SJCRH30 (cell line): ENCODE results near the gene BAHCC1. TPM values are rescaled to one million over a fixed set of nuclear protein-coding genes. Genes with fewer than 3 reads are reported as not detected.

ENCODE experiments used
- DNase-seq, 2 experiments: peaks; one replicate each; pipeline ENCODE4 v3.0.0-alpha.2; 2015 to 2020
- H3K27ac ChIP-seq: fragments of 250-450 bp; sonication (Bioruptor Pico); 2 replicates; pipeline ENCODE4 v1.5.1; 2020; ENCODE audit warnings: mild to moderate bottlenecking, moderate library complexity
- H3K27me3 ChIP-seq: fragments of 250-450 bp; sonication (Bioruptor Pico); 2 replicates; pipeline ENCODE4 v1.5.1; 2020; ENCODE audit warnings: mild to moderate bottlenecking, moderate library complexity
- H3K36me3 ChIP-seq: fragments of 250-450 bp; sonication (Bioruptor Pico); 2 replicates; pipeline ENCODE4 v1.5.1; 2020; ENCODE audit warnings: mild to moderate bottlenecking, moderate library complexity
- H3K4me1 ChIP-seq: fragments of 250-450 bp; sonication (Bioruptor Pico); 2 replicates; pipeline ENCODE4 v1.5.1; 2020; ENCODE audit warnings: mild to moderate bottlenecking, moderate library complexity
- H3K4me3 ChIP-seq: fragments of 250-450 bp; sonication (Bioruptor Pico); 2 replicates; pipeline ENCODE4 v1.5.1; 2020; ENCODE audit warnings: mild to moderate bottlenecking, moderate library complexity
- H3K9me3 ChIP-seq: fragments of 250-450 bp; sonication (Bioruptor Pico); replicated peaks from 2 replicates; pipeline ENCODE4 v1.5.1; 2020; ENCODE audit warnings: mild to moderate bottlenecking, moderate library complexity
- total RNA-seq: library from RNA; depleted of rRNA; stranded (reverse); fragments of >200 nt; shearing (Covaris generic); gene quantifications from 2 replicates; pipeline ENCODE4 v1.2.3, GENCODE V29; 2014

BAHCC1 gene
- total RNA-seq, 1 experiment from 2014 or later, result 20.0 TPM

DNA sequence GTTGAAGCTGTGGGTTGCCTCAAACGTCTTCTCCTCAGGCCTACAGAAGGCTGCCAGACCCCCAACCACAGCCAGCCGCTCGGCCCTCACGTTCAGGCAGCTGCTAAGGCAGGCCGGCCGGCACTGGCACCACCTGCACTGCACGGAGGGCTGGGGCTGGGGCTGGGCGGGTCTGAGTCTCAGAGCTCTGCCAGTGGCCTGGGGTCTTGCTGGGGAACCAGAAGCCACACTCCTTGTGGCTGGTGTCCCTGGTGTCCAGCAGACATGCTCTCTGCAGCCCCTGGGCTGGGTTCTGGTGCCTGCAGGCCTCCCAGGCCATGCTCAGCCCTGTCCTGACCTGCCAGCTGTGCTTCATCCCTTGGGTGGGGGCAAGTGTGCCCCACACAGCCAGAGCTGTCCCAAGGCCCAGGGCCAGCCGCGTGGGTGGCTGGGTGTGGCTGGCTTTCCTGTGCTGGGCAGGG is 42.0 kb downstream of the BAHCC1 start:
- peak in 1 of 2 experiments; percentile 46 for DNase-seq
- no peaks in the 10 kb centered on the region for H3K27me3 ChIP-seq
- H3K9me3 ChIP-seq, result no peaks in the 10 kb centered on the region
- H3K4me3 ChIP-seq, result no peak overlapping the region
- H3K36me3 ChIP-seq, result no peaks in the 10 kb centered on the region
- H3K4me1 ChIP-seq, result peaks cover 58% of the 10 kb centered on the region
- H3K27ac ChIP-seq, result peak overlapping the region; percentile 81

DNA sequence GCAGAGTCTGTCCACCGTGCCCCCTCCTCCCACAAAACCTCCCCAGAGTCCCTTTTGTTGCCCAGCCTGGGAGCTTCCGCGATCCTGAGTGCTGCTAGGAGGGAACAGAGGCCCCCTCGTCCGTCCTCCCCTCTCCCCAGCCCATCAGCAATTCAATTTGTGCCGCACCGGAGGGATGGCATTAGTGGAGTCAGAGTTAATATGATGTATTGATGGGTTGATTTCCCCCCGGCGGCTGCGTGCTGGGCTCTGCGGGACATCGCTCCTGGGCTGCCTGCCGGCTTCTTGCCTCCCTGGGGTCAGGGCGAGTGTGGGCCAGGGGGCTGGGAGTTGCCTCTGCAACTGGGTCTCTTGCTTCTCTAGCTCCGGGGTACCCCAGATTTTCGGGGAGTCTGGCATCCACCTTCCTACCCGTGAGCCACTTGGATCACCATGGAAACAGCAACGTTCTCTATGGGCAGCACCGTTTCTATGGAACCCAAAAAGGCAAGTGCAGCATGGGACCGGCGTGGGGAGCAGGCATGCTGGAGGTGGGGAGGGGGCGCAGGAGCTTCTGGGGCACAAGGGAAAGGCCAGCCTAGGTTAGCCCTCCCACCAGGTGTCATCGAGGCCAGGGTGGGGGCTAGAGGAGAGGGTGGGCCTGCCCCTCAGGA is 42.9 kb downstream of the BAHCC1 start:
- Histone ChIP-seq H3K4me1 (peaks cover 55% of the 10 kb centered on the region), H3K9me3 (no peaks in the 10 kb centered on the region), H3K27ac (no peak overlapping the region), H3K27me3 (no peaks in the 10 kb centered on the region), H3K4me3 (no peak overlapping the region), H3K36me3 (no peaks in the 10 kb centered on the region)
- no peak for DNase-seq

DNA sequence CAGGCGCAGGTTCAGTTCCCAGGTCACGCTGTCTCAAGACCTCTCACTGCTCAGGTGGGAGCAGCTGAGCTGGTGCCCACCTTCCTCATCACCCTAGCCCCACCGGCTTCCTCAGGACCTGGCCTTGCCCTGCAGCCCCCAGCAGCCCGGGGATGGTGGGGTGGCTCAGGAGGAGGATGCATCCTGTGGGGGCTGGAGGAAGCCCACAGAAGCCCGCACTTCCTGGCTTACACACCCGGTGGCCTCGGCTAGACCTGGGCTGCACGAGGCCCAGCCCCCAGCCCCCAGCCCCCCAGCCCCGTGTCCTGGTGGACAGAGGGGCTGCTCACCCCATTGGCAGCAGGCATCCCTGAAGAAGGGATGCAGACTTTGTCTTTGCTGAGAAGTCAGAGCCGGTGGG is 43.4 kb downstream of the BAHCC1 start:
- no peak for DNase-seq
- no peaks in the 10 kb centered on the region for H3K9me3 ChIP-seq
- no peak overlapping the region for H3K27ac ChIP-seq

DNA sequence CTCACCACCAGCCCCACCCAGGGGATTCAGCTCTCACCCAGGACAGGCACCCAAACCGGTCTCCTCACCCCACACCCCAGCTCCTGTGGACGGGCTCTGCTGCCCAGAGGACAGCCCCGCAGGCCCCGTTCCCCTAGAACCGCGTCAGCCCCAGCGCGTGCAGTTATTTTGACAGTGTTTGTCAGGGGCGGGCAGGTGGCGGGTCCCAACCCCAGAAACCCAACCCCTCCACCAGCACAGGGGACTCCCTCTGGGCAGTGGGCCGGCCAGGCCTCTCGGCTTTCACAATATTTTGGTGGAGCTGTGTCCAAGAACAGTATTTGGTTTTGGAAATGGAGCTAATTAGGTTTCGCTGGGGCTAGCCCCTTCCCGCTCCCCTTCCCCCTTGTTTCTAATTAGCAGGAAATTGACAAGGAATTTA is 44.8 kb downstream of the BAHCC1 start:
- Histone ChIP-seq H3K36me3 (no peaks in the 10 kb centered on the region), H3K9me3 (no peaks in the 10 kb centered on the region), H3K4me3 (no peak overlapping the region), H3K4me1 (peaks cover 41% of the 10 kb centered on the region), H3K27ac (no peak overlapping the region), H3K27me3 (no peaks in the 10 kb centered on the region)
- peak; percentile 67 to 80 for DNase-seq

More for the DNA sequence above, 43.4 kb downstream of the BAHCC1 start:
- Histone ChIP-seq H3K27me3 (no peaks in the 10 kb centered on the region), H3K4me1 (peaks cover 52% of the 10 kb centered on the region), H3K4me3 (no peak overlapping the region), H3K36me3 (no peaks in the 10 kb centered on the region)

DNA sequence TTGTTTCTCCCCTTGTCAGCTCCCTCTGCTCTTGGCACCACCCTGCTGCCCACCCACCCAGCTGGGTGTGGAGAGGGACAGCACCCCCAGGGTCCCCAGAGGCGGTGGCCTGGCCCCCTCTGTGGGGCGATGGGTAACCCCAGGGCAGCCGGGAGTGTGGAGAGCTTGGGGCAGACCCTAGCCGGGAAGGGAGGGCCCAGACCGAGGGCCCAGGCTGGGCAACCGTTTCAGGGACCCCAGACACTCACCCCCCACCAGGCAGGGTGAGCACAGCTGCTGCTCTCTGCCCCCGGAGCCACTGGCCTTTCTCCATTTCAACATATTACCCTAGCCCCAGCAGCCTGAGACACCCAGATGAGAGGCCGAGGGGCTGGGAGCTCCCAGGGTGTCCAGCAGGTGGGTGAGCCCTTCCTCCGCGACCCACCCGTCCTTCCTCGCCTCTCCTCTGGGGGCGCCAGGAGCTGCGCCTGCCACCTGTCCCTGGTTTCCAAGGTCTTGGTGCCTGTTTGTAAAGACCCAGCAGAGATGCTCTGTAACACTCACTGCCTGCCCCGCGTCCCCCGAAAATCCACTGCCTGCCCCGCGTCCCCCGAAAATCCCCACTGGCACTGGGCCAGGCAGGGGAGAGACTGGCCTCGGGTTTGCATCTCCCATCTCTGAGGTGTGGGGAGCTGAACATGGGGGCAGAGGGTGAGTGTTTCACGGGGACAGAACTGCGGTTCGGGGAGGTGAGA is 45.4 kb downstream of the BAHCC1 start:
- Histone ChIP-seq H3K4me3 (no peak overlapping the region), H3K27ac (no peak overlapping the region), H3K27me3 (no peaks in the 10 kb centered on the region), H3K4me1 (peaks cover 35% of the 10 kb centered on the region), H3K9me3 (no peaks in the 10 kb centered on the region), H3K36me3 (no peaks in the 10 kb centered on the region)
- DNase-seq, result peak; percentile 89 to 94

DNA sequence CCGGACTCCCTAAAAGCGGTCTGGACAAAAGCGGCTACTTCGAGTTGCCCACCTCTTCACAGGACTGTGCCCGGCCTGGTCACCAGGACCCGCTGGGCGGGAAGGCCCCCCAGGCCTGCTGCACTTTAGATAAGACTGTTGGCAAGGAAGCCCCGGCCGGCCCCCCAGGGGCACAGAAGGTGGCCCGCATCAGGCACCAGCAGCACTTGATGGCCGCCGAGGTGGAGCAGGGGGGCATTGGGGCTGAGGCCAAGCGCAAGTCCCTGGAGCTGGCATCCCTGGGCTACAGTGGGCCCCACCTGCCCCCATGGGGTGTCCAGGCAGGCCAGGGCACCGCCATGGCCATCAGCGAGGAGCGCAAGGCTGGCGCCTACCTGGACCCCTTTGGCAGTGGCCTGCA is 47.5 kb downstream of the BAHCC1 start:
- Histone ChIP-seq H3K27me3 (no peaks in the 10 kb centered on the region), H3K4me3 (no peak overlapping the region), H3K4me1 (peaks cover 16% of the 10 kb centered on the region), H3K27ac (no peak overlapping the region), H3K9me3 (no peaks in the 10 kb centered on the region), H3K36me3 (no peaks in the 10 kb centered on the region)
- no peak for DNase-seq

DNA sequence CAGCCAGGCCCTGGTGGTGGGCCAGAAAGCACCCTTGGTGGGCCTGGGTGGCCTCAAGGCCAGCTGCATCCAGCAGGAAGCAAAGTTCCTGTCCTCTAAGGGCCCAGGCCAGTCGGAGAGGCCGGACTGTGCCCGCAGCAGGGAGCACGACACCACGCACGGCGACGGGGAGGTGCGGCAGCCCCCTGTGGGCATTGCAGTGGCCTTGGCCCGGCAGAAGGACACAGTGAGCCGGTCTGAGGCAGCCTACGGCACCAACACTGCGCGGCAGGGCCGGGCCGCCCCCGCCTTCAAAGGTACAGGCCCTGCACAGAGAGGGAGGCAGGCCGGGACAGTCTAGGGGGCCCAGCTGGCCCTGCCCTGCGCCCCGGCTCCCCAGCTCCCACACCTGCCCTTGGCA is 48.0 kb downstream of the BAHCC1 start:
- no peaks in the 10 kb centered on the region for H3K9me3 ChIP-seq
- no peaks in the 10 kb centered on the region for H3K36me3 ChIP-seq
- DNase-seq, result no peak
- H3K4me1 ChIP-seq, result peaks cover 15% of the 10 kb centered on the region
- no peak overlapping the region for H3K4me3 ChIP-seq
- H3K27ac ChIP-seq, result no peak overlapping the region
- H3K27me3 ChIP-seq, result no peaks in the 10 kb centered on the region

DNA sequence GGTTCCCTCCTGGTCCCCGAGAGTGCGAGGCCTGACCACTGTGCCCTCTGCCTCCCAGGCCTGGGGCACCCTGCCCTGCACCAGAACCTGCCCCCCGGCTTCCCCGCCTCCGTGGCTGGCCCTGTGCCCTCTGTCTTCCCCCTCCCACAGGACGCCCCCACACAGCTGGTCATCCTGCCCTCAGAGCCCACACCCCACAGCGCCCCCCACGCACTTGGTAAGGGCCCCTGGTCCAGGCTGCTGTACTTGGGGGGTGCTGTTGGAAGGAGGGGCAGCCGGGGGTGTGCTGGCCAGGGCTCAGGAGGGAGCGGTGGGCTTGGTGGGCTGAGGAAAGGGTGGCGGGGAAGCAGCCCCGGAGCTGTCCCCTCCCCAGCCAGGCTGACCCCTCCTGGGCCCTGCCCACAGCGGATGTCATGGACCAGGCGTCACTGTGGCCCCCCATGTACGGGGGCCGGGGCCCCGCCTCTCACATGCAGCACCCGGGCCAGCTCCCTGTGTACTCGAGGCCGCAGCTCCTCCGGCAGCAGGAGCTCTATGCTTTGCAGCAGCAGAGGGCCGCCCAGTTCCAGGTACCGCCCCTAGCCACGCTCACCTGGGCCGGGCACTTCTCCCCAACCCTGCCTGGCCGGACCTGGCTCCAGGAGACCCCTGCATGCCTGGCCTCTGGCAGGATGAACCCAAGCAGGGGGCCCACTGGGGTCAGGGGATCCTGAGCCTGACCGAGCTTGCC is 49.5 kb downstream of the BAHCC1 start:
- H3K27me3 ChIP-seq, result no peaks in the 10 kb centered on the region
- H3K36me3 ChIP-seq, result no peaks in the 10 kb centered on the region
- H3K9me3 ChIP-seq, result no peaks in the 10 kb centered on the region
- no peak overlapping the region for H3K4me3 ChIP-seq
- H3K27ac ChIP-seq, result no peak overlapping the region
- H3K4me1 ChIP-seq, result peaks cover 27% of the 10 kb centered on the region
- DNase-seq, result no peak

DNA sequence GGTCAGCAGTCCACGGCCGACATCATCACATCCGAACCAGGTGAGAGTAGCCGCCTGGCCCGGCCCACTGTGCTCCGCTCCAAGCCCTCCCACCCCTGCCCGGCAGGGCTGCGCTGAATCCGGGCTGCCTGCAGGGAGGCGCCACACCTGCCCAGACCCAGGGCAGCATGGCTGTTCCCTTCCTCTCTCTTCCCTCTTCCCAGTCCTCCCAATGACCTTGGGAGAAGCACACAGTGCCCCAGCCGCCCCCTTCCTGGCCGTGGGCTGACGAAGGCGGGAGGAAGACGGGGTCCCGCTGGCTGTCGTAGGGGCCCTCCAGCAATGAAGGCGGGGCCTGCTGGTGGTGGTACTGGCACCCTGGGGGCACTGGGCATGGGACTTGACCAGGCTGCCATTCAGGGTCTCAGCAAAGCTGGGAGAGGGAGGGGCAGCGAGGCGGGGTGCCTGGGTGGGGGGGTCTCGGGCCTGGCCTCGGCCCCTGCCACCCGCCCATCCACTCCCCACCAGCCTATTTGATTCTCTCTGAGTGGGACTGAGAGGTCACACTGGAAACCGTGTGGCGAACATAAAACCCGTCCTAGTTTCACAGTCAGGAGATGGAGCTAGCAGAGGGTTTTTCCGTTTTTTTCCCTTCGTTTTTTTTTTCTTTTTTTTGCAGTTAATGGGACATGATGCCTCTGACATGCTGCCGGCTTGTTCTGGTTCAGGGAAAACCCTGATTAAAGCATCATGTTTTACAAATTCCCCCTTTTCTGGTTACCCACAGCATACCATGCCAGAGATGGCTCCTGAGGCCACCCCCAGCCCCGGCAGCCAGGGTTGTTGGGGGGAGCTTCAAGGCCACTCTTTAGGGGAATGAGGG is 50.6 kb downstream of the BAHCC1 start:
- no peak for DNase-seq
- Histone ChIP-seq H3K27ac (no peak overlapping the region), H3K4me1 (peaks cover 22% of the 10 kb centered on the region), H3K4me3 (no peak overlapping the region), H3K36me3 (no peaks in the 10 kb centered on the region), H3K9me3 (no peaks in the 10 kb centered on the region), H3K27me3 (no peaks in the 10 kb centered on the region)

DNA sequence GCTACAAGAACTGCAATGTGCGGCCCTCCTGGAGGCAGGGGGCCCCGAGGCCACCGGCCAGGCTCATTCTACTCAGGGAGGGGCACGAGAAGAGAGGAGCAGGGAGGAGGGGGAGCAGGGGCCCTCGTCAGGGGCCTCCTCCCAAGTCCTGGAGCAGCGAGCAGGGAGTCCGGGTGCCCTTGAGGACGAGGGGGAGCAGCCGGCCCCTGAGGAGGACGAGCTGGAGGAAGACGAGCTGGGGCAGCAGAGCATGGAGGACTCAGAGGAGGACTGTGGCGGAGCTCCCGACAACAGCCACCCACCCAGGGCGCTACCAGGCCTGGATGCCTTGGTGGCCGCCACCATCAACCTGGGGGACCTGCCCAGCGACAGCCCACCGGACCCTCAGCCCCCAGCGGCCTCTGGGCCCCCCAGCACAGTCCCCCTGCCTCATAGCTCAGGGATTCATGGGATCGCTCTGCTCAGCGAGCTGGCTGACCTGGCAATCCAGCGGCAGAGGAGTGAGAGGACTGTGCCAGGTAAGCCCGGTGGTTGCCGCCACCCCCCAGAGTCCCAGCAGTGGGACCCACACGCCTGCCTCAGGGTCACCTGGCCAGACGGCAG is 52.2 kb downstream of the BAHCC1 start:
- no peak for DNase-seq
- Histone ChIP-seq H3K27me3 (no peaks in the 10 kb centered on the region), H3K36me3 (no peaks in the 10 kb centered on the region), H3K27ac (no peak overlapping the region), H3K9me3 (no peaks in the 10 kb centered on the region), H3K4me3 (no peak overlapping the region), H3K4me1 (peaks cover 19% of the 10 kb centered on the region)

DNA sequence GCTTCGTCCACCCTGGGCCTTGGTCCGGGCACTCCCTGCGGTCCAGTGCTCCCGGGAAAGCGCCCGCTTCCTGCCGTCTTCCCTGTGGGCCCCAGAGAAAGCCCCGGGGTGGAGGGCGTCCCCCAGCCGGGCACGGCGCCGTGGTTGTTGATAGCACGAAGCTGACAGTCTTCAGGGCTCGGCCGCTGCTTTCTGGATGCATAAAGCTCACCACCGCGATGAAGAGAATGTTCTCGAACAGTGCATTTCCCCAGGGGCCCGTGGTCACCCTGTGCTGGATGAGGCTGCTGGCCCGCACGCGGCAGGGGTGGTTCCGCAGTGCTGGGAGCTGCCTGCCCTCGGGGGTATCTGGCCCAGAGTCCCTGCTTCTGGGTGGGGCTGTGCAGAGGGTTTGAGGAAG is 53.2 kb downstream of the BAHCC1 start:
- no peak overlapping the region for H3K27ac ChIP-seq
- H3K27me3 ChIP-seq, result no peaks in the 10 kb centered on the region
- H3K9me3 ChIP-seq, result no peaks in the 10 kb centered on the region
- no peaks in the 10 kb centered on the region for H3K36me3 ChIP-seq
- no peak overlapping the region for H3K4me3 ChIP-seq
- peak in 1 of 2 experiments; percentile 51 for DNase-seq
- peaks cover 28% of the 10 kb centered on the region for H3K4me1 ChIP-seq

DNA sequence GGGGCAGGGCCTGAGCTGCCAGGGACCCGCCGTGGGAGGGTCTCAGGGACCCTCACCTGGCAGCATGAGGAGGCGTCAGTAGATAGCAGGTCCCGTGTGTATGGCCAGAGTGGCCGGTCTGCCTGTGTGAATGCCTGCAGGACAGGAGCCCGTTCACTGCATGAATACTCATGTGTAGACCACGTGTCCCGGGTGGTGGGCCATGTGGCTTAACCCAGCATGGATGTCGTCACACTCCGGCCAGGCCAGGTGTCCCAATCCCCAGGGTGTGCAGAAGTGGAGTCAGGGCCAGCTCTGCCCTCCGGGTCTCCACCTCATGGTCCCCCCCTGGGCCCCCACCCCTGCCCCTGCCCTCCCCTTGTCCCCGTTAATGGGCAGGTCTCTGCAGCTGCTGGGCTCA is 53.7 kb downstream of the BAHCC1 start:
- peak; percentile 80 for DNase-seq
- no peaks in the 10 kb centered on the region for H3K27me3 ChIP-seq
- H3K36me3 ChIP-seq, result no peaks in the 10 kb centered on the region
- no peaks in the 10 kb centered on the region for H3K9me3 ChIP-seq
- no peak overlapping the region for H3K4me3 ChIP-seq
- H3K27ac ChIP-seq, result no peak overlapping the region; the same call in 1 of the 2 replicates
- peaks cover 33% of the 10 kb centered on the region for H3K4me1 ChIP-seq

DNA sequence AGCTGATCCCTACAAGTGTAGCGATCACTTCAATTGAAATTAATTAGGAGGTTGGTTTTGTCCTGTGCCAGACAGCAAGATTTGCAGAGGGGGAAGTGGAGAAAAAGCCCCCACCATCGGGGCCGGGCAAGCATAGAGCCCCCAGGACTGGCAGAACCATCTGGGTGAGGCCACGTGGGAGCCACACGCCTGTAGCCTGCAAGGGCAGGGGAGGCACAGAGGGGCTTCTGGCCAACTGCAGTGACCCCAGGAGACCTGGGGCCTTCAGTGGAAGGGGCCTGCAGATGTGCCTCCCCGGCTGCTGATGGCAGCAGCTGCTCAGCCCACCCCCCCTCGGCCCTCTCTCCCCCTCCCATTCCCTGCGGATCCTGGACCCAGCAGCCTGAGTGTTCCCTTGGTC is 54.1 kb downstream of the BAHCC1 start:
- Histone ChIP-seq H3K4me3 (no peak overlapping the region), H3K4me1 (peaks cover 36% of the 10 kb centered on the region), H3K27ac (peak overlapping the region; percentile 19; the same call in 1 of the 2 replicates), H3K9me3 (no peaks in the 10 kb centered on the region), H3K27me3 (no peaks in the 10 kb centered on the region), H3K36me3 (no peaks in the 10 kb centered on the region)
- DNase-seq, result peak; percentile 74 to 81

DNA sequence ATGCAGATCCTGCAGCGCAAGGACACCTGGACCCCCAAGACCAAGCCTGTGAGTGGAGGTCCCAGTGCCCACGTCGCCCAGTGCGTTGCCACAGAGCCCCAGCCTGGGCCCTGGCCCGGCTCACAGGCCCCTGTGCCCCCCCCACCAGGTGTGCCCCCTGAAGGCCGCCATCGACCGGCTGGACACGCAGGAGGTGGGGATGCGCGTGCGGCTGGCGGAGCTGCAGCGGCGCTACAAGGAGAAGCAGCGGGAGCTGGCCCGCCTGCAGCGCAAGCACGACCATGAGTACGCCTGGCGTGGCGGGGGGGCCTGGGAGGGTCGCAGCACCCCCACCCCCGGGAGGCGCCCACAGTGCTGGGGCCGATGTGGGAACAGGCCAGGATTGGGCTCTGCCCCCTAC is 56.6 kb downstream of the BAHCC1 start:
- Histone ChIP-seq H3K4me1 (peaks cover 59% of the 10 kb centered on the region), H3K27ac (no peak overlapping the region), H3K27me3 (no peaks in the 10 kb centered on the region), H3K4me3 (no peak overlapping the region), H3K36me3 (no peaks in the 10 kb centered on the region), H3K9me3 (no peaks in the 10 kb centered on the region)
- DNase-seq, result no peak
